NCI-H82 (cell line): ENCODE measurements around the gene SLC13A1.

Source experiments
- DNase-seq: peaks from one replicate; lab custom pipeline; 2025; lab: John Stamatoyannopoulos, UW

The SLC13A1 gene

DNA sequence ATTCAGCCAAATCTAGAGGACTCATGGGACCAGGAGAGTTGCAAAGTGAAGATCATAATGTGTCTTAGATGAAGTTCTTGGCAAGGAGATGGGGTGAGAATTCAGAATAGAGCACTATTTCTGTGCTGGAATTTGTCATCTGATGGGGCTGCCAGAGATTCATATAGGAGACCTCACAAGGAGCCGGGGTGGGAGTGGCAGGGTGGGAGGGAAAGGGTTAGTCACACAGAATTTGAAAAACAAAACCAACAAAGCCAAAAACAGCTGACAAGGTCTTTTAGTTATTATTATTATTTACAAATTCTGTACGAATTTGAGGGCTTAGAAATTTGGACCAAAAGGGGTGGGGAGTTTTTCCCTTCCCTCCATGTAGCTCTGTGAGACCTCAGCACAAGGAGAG, 1.7 kb downstream of the SLC13A1 start:
- no peak for DNase-seq

DNA sequence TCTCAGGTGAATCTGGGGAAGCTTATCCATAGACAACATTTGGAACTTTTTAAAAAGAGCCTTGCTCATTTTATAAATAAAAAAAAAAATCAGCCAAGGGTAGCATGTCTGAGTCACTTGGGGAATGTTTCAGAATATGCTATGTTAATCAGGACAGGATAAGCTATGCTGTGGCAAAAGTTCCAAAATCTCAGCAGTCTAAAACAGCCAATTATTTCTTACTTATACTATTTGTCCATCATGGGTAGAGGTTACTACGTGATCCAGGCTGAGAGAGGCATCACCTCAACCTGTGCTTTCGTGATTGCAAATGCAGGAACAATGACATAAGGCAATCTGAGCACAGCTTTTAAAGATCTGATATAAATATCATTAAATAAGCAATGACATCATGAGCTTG, 6.5 kb downstream of the SLC13A1 start:
- DNase-seq, result no peak

DNA sequence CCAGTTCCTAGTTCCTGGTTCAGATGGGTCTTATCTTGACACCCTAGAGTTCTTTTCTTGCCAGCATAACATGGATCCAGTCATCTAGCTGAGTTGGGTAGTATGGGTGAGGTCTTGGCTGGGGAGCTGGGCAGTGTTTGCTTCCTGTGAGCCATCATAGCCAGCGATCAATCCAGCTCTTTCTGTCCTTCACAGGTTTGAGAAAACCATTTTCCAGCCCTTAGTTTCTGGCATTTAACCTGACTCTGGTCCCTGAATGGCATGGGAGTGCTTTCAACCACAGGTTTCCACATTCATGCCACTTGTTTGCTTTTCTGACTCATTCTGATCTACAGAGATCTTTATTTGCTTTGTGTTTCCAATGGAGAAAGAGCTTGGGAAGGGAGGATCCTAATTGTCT, 8.6 kb downstream of the SLC13A1 start:
- no peak for DNase-seq

DNA sequence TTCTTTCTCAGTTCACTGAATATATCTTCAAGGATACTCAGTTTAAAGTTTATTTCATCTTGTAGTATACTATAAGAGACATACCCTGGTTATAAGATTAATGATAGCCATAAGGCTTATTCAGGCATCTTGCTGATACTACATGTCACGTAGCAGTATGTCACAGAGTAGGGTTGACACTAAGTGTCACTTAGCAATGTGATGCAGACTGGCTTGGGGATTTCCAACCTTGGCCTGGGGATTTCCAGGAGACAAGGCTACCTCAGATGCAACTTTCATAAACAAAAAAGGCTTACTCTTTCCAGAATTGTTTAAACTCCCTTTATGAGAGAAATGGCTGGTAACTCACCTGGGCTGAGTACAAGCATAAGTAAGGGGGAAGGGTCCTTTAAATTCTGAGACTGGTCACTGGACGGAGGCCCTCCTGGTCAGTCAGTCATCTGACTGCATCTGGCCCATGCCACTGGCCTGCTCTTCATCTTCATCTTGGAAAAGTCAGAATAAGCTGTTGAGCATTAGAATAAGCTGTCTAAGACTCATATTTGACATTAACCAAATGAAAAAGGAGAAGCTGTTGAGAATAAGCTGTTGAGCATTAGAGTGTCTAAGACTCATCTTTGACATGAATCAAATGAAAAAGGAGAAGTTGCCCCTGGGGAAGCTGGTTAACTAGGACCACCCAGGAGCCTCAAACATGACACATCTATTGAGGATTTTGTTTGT, 9.5 kb downstream of the SLC13A1 start:
- no peak for DNase-seq

DNA sequence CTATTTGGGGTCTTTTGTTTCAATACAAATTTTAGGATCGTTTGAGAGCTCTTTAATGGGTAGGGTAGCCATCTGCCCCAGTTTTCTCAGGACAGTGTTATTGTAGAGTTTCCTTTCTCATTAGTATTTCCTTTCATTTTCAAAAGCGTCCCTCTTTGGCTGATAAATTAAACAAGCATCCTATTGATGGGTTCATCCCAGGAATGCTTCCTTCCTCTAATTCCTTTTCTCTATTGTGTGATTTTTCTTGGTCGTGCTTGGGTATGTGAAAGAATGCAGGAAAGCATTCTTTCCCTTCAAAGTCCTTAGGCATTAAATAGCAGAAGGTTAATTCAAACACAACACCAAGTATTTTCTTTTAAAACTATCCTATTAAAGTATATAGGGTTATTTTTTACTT, 14.0 kb downstream of the SLC13A1 start:
- no peak for DNase-seq

DNA sequence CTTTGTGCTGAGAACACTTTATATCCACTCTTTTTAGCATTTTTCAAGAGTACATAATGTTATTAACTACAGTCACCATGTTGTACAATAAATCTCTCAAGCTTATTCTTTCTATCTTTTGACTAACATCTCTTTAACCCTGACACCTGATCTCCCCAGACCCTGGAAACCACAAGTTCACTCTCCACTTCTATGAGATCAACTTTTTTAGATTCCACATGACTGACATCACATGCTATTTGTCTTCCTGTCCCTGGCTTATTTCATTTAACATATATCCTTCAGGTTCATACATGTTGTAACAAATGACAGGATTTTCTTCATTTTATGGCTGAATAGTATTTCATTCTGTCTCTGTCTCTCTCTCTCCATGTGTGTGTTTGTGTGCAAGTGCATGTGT, 15.5 kb downstream of the SLC13A1 start:
- no peak for DNase-seq

DNA sequence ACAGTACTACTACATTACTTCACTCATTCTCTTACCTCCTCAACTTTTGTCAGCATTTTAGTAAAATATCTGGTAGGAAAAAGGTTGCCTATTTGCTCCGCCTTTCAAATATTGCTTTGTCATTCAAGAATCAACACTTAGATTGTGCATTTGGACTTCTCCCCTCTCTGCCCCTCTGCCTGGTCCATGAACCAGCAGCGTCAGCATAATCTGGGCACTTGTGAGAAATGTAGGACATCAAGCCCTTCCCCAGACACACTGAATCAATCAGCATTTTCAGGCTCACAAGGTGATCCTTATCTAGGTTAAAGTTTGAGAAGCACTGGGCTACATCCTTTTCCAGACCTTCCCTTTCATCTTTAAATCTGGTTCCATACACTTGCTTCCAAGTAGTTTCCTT, 16.3 kb downstream of the SLC13A1 start:
- no peak for DNase-seq

DNA sequence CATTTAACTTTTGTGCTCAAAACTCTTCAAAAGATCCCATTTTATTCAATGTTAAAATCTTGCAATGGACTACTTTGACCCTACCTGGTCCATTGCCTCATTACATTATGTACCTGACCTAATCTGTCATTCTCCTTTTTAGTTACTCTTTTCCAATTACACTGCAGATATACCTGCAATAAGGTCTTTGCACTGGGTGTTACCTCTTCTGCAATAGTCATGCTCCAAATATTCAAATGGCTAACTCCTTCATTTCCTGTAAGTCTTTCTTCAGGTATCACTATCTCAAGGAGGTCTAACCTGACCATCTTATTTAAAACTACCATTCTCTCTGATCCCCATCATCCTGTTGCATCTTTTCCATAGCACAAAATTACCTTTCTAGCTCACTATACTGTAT, 22.3 kb downstream of the SLC13A1 start:
- DNase-seq, result no peak

DNA sequence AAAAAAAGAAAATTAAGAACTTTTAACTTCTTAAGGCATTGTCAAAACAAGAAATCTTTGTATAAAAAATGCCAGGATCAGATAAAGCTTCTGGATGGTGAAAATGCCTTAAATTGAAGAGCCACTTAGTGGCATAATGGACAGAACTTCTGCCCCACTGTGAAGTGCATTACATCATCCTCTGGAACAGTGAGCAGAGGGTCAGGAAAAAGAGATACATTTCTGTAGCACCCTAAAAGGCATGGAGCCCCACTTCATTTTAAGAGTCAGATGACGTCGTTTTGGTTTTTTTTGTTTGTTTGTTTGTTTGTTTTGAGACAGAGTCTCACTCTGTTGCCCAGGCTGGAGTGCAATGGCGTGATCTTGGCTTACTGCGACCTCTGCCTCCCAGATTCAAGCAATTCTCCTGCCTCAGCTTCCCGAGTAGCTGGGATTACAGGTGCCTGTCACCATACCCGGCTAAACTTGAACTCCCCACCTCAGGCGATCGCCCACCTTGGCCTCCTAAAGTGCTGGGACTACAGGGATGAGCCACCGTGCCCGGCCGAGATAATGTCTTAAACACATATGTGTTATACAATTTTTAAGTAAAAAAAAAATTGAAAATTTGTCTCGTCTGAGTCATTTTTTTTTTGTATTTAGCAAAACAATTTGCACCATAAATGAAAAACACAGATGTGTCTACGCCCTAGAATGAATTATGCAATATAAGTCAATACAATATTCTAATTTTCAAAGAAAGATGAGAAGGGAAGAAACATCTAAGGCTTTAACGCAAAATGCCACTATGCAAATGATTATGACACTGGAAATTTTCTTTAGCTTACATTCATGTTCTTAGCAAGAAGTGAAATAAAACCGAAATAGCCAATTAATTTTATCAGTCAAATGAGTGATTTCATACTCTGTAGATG, 29.2 kb downstream of the SLC13A1 start:
- DNase-seq, result no peak

DNA sequence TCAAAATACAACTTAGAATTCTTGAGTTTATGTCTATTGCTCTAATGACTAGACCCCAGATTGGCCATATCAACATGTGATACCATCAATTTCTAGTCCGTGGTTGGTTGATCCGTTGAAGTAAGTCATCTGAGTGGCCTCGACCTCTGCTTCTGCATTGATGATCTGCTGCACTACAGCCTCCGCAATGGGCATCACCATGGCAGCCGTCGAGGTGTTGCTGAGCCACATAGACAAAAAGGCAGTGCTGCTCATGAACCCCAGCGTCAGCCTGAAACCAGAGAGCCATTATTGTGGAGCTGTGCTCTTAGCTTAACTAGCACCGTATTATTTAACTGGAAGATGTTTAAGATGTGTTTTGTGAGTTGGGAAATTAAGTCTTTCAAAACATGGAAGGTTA, 30.7 kb downstream of the SLC13A1 start:
- no peak for DNase-seq

DNA sequence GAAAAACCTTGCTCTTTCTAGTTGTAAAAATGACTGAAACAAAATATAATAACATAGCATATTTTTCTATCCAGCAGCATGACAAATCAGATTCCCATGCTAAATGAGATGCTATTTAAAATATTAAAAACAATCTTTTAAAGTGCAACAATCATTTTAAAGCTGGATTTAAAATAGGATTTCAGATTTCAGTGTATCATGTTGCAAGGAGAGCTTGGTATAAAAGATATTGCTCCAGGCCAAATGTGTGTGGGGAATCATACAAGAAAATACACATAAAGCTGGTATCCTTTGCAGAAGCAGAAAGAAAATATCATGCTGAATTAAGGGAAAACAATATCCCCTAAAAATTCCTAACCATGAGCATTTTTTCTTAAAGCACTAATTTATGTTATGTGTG, 42.2 kb downstream of the SLC13A1 start:
- DNase-seq, result no peak

DNA sequence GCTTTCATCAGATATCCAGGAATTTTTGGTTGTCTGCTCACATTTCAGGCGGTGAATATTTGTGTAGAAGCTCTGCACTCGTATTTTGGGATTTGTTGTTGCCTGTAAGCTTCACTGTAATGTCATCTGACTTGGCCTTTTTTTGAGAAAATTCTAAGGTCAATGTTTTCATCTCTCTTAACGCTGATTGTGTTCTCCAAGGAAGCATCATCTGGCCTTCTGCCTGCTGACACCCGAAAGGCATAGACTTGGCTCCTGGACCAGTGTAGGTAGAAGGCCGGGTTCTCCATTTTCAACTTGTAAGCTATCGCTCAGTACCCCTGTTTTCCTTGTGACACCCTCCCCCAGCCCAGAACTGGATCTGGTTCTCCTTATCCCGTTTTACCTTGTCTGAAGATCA, 44.2 kb downstream of the SLC13A1 start:
- peak; percentile 32 for DNase-seq

DNA sequence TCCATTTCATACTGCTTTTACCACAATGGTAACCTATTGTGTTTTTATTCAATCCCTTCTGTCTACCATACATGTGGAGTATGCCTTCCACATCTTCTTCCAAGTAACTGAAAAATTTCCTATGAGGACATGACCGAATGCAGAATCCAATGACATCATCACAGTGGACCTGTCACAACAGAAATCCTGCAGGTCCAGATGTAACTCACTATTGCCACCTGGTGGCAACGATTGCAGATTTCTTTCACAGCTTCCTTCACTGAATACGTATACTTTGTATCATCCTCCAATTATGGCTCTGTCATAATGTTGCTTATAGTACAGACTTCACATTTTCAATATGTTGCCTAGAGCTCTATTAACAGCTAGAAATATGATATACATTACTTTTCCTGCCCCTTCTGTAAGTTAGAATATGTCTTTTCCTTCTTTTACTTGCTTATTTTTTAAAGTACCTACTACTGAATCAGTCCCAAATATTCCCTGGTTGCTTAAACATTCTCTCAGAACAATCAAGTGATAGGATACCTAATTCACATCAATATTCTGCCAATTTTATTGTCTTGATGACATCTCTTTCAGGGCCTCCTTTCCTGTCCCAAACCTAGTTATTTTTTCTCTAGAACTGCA, 45.4 kb downstream of the SLC13A1 start:
- peak; percentile 91 for DNase-seq

DNA sequence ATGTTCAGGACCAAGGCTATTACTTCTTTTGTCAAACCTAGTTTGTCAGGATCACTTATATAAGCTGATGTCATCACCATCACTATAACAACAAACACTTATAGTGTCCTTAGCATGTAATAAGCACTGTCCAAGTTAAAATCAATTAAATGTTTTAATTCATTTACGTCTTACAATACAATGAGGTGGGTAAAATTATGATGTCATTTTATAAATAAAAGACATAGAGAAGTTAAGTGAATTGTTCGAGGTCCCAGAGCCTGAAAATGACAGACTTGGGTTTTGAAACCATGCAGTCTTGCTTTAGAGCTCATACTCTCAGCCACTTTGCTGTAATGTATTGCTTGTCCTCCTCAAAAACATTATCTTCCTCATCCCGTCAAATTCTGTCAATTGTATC, 48.3 kb downstream of the SLC13A1 start:
- no peak for DNase-seq

DNA sequence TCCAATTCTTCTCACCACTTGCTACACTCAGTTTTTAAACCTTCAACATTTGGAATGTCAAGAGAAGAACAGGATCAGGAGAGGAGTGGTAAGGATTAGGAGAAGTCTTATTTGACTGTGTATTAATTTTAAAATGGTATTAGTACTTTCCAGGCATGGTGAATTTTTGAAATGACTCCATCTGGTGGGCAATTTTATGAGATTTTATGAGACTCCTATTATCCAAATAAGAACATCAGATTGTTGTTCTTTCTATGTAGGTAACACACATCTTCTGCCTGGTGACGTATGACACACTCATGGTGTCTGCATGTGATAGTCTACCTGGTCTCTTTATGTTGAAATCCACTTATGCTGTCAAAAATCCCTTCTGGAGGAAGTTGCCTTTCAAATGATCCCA, 51.0 kb downstream of the SLC13A1 start:
- DNase-seq, result peak; percentile 13

DNA sequence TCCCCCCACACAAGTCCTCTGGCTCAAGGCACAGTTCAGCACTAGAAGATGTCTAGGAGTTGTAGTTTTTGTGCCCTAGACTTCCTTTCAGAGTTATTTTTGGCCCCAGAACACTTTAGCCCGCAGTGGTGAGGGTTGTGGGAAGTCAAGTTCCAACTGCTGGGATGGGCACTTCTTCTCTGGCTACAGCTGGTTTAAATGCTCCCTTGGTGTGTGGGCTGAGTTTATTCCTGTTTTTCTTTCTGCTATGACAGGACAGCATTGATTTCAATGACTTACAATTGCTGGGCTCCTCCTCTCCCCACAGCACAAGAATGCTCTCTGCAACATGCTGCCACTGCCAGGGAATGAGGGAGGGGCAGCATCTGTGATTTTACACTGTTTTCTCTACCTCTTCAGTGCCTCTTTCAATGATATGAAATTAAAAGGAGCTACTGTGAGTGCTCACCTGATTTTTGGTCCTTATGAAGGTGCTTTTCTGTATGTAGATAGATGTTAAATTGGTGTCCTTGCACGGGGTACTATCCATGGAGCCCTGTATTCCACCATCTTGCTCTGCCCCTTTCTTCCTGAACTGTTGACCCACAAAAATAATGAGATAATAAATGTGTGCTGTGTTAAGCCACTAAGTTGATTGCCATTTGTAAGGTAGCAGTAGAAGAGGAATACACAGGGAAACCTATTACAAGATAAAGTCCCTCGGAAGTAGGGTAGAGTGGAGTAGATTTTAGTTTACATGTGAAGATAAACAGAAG, 56.3 kb downstream of the SLC13A1 start:
- DNase-seq, result no peak

DNA sequence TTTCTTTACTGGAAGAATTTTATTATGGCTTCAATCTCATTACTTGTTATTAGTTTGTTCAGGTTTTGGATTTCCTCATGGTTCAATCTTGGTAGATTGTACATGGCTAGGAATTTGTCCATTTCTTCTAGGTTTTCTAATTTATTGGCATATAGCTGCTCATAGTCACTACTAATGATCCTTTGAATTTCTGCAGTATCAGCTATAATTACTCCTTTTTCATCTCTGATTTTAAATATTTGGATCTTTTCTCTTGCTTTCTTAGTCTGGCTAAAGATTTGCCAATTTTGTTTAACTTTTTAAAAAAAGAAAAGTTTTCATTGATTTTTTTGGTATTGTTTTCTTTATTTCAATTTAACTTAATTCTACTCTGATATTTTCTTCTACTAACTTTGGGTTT, 59.2 kb downstream of the SLC13A1 start:
- no peak for DNase-seq

DNA sequence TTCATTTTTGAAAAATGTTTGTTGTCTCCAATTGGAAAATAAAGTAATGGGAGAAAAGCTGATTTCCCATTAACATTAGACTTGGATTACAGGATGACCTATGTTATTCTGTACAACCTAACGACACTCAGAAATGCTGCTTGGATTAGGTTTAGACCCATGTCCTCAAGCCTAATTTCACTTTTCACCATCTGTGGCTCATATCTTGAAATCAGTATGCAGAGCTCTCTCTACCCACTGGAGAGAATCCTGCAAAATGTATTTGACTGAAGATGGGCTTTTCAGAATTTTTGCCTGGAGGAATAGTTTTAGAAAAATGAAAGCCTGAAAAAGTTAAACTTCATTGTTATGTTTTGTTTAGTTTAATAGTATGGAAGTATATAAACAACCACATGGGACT, 63.8 kb downstream of the SLC13A1 start:
- no peak for DNase-seq

DNA sequence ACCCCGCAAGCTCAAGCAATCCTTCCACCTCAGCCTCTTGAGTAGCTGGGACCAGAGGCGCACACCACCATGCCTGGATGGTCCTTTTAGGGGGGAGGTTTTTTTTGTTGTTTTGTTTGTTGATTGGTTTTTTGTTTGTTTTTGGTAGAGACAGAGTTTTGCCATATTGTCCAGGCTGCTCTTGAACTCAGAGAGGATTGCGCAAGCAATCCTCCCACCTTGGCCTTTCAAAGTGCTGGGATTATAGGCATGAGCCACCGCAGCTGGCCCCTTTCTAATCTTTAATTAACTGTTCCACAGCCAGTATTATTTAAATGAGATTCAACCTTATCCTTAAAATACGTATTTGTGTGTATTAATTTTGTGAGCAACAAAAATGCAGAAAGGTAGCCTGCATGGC, 65.8 kb downstream of the SLC13A1 start:
- peak; percentile 36 for DNase-seq

DNA sequence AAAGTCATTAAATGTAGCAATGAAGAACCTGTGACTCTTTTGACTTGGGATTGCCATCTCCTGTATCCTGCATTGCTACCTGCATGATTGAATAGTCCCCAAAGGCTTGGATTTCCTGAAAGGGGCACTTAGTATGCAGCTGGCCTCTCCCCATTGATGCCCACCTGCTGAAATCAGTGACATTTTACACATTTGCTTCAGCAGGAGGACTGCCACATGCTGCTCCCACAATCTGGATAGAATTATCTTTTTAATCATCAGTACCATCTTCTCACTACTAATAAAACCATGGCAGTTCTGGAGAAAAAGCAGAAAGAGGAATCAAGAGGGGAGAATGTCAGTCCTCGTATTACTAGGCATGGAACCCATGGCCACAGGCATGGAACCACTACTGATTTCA, 67.8 kb downstream of the SLC13A1 start:
- DNase-seq, result no peak

DNA sequence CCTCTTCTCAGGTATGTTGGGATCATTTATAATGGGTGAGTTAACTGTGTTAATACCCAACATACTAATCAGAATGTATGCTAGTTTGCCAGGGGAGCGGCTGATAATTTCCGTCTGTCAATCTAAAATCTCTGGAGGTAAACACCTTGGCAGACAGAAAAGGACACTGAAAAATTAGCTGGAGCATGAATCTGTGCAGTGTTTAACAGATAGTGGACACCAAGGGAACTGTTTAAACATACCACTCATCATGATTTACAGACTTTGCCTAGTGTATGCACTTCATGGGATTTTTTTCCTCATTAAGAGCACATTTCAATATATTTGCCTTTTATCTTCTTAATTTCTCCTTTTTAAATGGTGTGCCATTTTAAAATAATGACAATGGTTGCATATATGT, 68.2 kb downstream of the SLC13A1 start:
- DNase-seq, result no peak

DNA sequence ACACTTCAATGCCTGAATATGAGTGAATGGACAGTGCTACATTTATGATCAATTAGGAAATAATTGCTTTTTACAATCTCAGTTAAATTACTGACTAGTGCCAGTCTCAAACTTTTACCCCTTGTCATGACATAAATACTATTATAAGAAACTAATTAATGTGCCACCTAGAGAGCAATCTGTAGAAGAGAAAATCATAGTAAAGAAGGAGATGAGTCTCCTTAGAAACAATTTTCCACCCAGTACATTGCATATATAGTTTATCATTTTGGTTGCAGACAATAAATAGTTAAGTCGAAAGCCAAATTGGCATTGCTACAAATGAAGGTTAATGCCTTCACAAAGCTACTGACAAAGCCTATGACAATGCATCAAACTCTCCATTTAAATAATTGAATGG, 68.6 kb downstream of the SLC13A1 start:
- DNase-seq, result no peak
